Measurements from ENCODE around the gene TSPAN1.
A peak's percentile ranks its signal among the peaks of the same experiment; 100 is the strongest.

Gene TSPAN1

GRCh38 chr1:46159516-46159915 is 15.4 kb upstream of the TSPAN1 start:
- DNase-seq, result no peak

- no peak for DNase-seq
Observed at GRCh38 chr1:46160212-46160611, 14.7 kb upstream of the TSPAN1 start.

- DNase-seq, result peak in 9 of 56 donors; percentile 9 to 38 (median 29)
Observed at GRCh38 chr1:46166521-46167462, 8.1 kb upstream of the TSPAN1 start.

GRCh38 chr1:46168477-46168876 is 6.4 kb upstream of the TSPAN1 start:
- no peak for DNase-seq

- DNase-seq, result no peak
Observed at GRCh38 chr1:46169811-46170454, 5.0 kb upstream of the TSPAN1 start.

GRCh38 chr1:46171351-46171750 is 3.5 kb upstream of the TSPAN1 start:
- DNase-seq, result no peak

- DNase-seq, result peak in 1 of 56 donors; percentile 12
Observed at GRCh38 chr1:46171871-46172270, 3.0 kb upstream of the TSPAN1 start.

- DNase-seq, result no peak
Observed at GRCh38 chr1:46172321-46172720, 2.6 kb upstream of the TSPAN1 start.

GRCh38 chr1:46173361-46173856 is 1.5 kb upstream of the TSPAN1 start:
- DNase-seq, result peak in 13 of 56 donors; percentile 10 to 61 (median 36)

GRCh38 chr1:46175243-46175642 is 356 bp downstream of the TSPAN1 start:
- peak in 1 of 56 donors; percentile 21 for DNase-seq

- DNase-seq, result no peak
Observed at GRCh38 chr1:46176211-46176865, 1.5 kb downstream of the TSPAN1 start, which contains the start of gene P3R3URF. TSS of gene P3R3URF (minus strand) at chr1:46176488. CDS start at chr1:46176471, 17 bp downstream.

- peak in 52 of 56 donors; percentile 13 to 90 (median 60) for DNase-seq
Observed at GRCh38 chr1:46179138-46180081, 4.5 kb downstream of the TSPAN1 start.

- peak in 18 of 56 donors; percentile 7 to 52 (median 22) for DNase-seq
Observed at GRCh38 chr1:46180082-46180616, 5.3 kb downstream of the TSPAN1 start.

- no peak for DNase-seq
Observed at GRCh38 chr1:46181343-46182260, 6.7 kb downstream of the TSPAN1 start.

GRCh38 chr1:46183079-46183847 is 8.4 kb downstream of the TSPAN1 start:
- peak in 5 of 56 donors; percentile 12 to 41 (median 25) for DNase-seq

- DNase-seq, result no peak
Observed at GRCh38 chr1:46183926-46184557, 9.2 kb downstream of the TSPAN1 start.

GRCh38 chr1:46184920-46185658 is 10.2 kb downstream of the TSPAN1 start:
- no peak for DNase-seq
